Measurements from ENCODE around the gene CIBAR2. TPM values are rescaled to one million over a fixed set of nuclear protein-coding genes. Genes with fewer than 3 reads are reported as not detected.

The CIBAR2 gene
- total RNA-seq (2014; rRNA removed; shearing (Covaris generic)): not detected in 2 replicates
- not detected in 2 replicates for polyA plus RNA-seq (2014; cell fraction: nucleus; rRNA removed)

- DNase-seq (ENCODE audit: extremely low read depth, low read depth): no peak
Measured at GRCh38 chr16:85112364-85112763, at the start of gene CIBAR2. Gene CIBAR2 (minus strand): TSS chr16:85112472. CDS start chr16:85112352, 120 bp downstream.

GRCh38 chr16:85159179-85159980, 47.1 kb upstream of the CIBAR2 start:
- no peak for DNase-seq (ENCODE audit: extremely low read depth, low read depth)

GRCh38 chr16:85158743-85159178, 46.5 kb upstream of the CIBAR2 start:
- DNase-seq (ENCODE audit: extremely low read depth, low read depth): no peak

GRCh38 chr16:85157813-85158742, 45.8 kb upstream of the CIBAR2 start:
- no peak for DNase-seq (ENCODE audit: extremely low read depth, low read depth)

- DNase-seq (ENCODE audit: extremely low read depth, low read depth): no peak
Measured at GRCh38 chr16:85157372-85157771, 45.1 kb upstream of the CIBAR2 start.

GRCh38 chr16:85156869-85157268, 44.6 kb upstream of the CIBAR2 start:
- no peak for DNase-seq (ENCODE audit: extremely low read depth, low read depth)

- DNase-seq (ENCODE audit: extremely low read depth, low read depth): no peak
Measured at GRCh38 chr16:85156440-85156839, 44.2 kb upstream of the CIBAR2 start.

- DNase-seq (ENCODE audit: extremely low read depth, low read depth): no peak
Measured at GRCh38 chr16:85153656-85154091, 41.4 kb upstream of the CIBAR2 start.

- DNase-seq (ENCODE audit: extremely low read depth, low read depth): no peak
Measured at GRCh38 chr16:85153046-85153445, 40.8 kb upstream of the CIBAR2 start.

GRCh38 chr16:85152414-85153030, 40.2 kb upstream of the CIBAR2 start:
- DNase-seq (ENCODE audit: extremely low read depth, low read depth): no peak

- DNase-seq (ENCODE audit: extremely low read depth, low read depth): no peak
Measured at GRCh38 chr16:85151603-85152413, 39.5 kb upstream of the CIBAR2 start.

- no peak for DNase-seq (ENCODE audit: extremely low read depth, low read depth)
Measured at GRCh38 chr16:85151079-85151602, 38.9 kb upstream of the CIBAR2 start.

GRCh38 chr16:85150331-85150940, 38.2 kb upstream of the CIBAR2 start:
- DNase-seq (ENCODE audit: extremely low read depth, low read depth): no peak

- DNase-seq (ENCODE audit: extremely low read depth, low read depth): no peak
Measured at GRCh38 chr16:85149776-85150175, 37.5 kb upstream of the CIBAR2 start.

GRCh38 chr16:85148931-85149330, 36.7 kb upstream of the CIBAR2 start:
- DNase-seq (ENCODE audit: extremely low read depth, low read depth): no peak

GRCh38 chr16:85146922-85147651, 34.8 kb upstream of the CIBAR2 start:
- no peak for DNase-seq (ENCODE audit: extremely low read depth, low read depth)

GRCh38 chr16:85146532-85146797, 34.2 kb upstream of the CIBAR2 start:
- DNase-seq (ENCODE audit: extremely low read depth, low read depth): no peak

- DNase-seq (ENCODE audit: extremely low read depth, low read depth): no peak
Measured at GRCh38 chr16:85145734-85146531, 33.7 kb upstream of the CIBAR2 start.
